WTC11 (cell line): ENCODE measurements around the gene RTP1. TPM values are rescaled to one million over a fixed set of nuclear protein-coding genes. Genes with fewer than 3 reads are reported as not detected.

Experiments used
- ATAC-seq: fragments of 200-7000 bp; cut with Tn5 transposase; 2 replicates; pipeline ENCODE4 v1.10.0; 2021; ENCODE audit warnings: mild to moderate bottlenecking, moderate library complexity
- CTCF ChIA-PET: fragments of 300-600 bp; sonication (Branson Sonifier 250); formaldehyde crosslinking; loops from one replicate; lab custom pipeline; 2021; ENCODE audit warnings: antibody characterized with exemption; lab: Charles Lee
- POLR2A ChIA-PET: fragments of 350-600 bp; sonication (Branson Sonifier 250); formaldehyde crosslinking; loops from one replicate; lab custom pipeline; 2021; ENCODE audit warnings: antibody characterized with exemption; lab: Charles Lee
- DNase-seq: peaks from one replicate; pipeline ENCODE4 v3.0.0; 2021; ENCODE audit warnings: low spot score
- H3K27ac Mint-ChIP-seq: 2 replicates; pipeline ENCODE4 v1.8.0; 2021; ENCODE audit warnings: mixed read lengths
- H3K27me3 Mint-ChIP-seq: 2 replicates; pipeline ENCODE4 v1.8.0; 2021; ENCODE audit warnings: low read depth, mild to moderate bottlenecking, moderate library complexity, mixed read lengths
- H3K36me3 Mint-ChIP-seq: 2 replicates; pipeline ENCODE4 v1.8.0; 2021; ENCODE audit warnings: mixed read lengths
- H3K4me1 Mint-ChIP-seq: 2 replicates; pipeline ENCODE4 v1.8.0; 2022; ENCODE audit warnings: mixed read lengths
- H3K4me3 Mint-ChIP-seq: 2 replicates; pipeline ENCODE4 v1.8.0; 2021; ENCODE audit warnings: mild to moderate bottlenecking, moderate library complexity, mixed read lengths
- H3K9me3 Mint-ChIP-seq: 2 replicates; pipeline ENCODE4 v1.8.0; 2021; ENCODE audit warnings: mixed read lengths
- CREM ChIP-seq: sonication (generic); formaldehyde crosslinking; IDR thresholded peaks from 2 replicates; pipeline ENCODE4 v1.8.1; 2022; ENCODE audit warnings: mild to moderate bottlenecking, missing genetic modification reagents, moderate library complexity
- ESRRA ChIP-seq: sonication (generic); formaldehyde crosslinking; IDR thresholded peaks from 2 replicates; pipeline ENCODE4 v1.8.1; 2022; ENCODE audit warnings: mild to moderate bottlenecking, missing genetic modification reagents, borderline replicate concordance
- FOXJ3 ChIP-seq: sonication (generic); formaldehyde crosslinking; IDR thresholded peaks from 2 replicates; pipeline ENCODE4 v1.9.0; 2021; ENCODE audit warnings: missing genetic modification reagents, mild to moderate bottlenecking, borderline replicate concordance
- FOXP1 ChIP-seq: sonication (generic); formaldehyde crosslinking; IDR thresholded peaks from 2 replicates; pipeline ENCODE4 v1.8.0; 2022; ENCODE audit warnings: missing genetic modification reagents, mild to moderate bottlenecking, moderate library complexity, borderline replicate concordance
- GTF2I ChIP-seq: fragments of 250-450 bp; sonication (Bioruptor Pico); conservative IDR thresholded peaks from 2 replicates; pipeline ENCODE4 v1.4.0; 2021; ENCODE audit warnings: mild to moderate bottlenecking
- IRF2 ChIP-seq: sonication (generic); formaldehyde crosslinking; IDR thresholded peaks from 2 replicates; pipeline ENCODE4 v1.8.0; 2022; ENCODE audit warnings: low read depth, missing genetic modification reagents, borderline replicate concordance
- KAT7 ChIP-seq: sonication (generic); formaldehyde crosslinking; IDR thresholded peaks from 2 replicates; pipeline ENCODE4 v1.8.1; 2023; ENCODE audit warnings: missing genetic modification reagents, mild to moderate bottlenecking, borderline replicate concordance
- NFATC4 ChIP-seq: fragments of 250-450 bp; sonication (Bioruptor Pico); IDR thresholded peaks from 2 replicates; pipeline ENCODE4 v1.9.0; 2021; ENCODE audit warnings: mild to moderate bottlenecking
- NR1H2 ChIP-seq: sonication (generic); formaldehyde crosslinking; IDR thresholded peaks from 2 replicates; pipeline ENCODE4 v1.9.0; 2021; ENCODE audit warnings: mild to moderate bottlenecking, moderate library complexity, missing genetic modification reagents
- TCF7 ChIP-seq: sonication (generic); formaldehyde crosslinking; IDR thresholded peaks from 2 replicates; pipeline ENCODE4 v1.8.0; 2022; ENCODE audit warnings: mild to moderate bottlenecking, low read depth, missing genetic modification reagents, moderate library complexity
- TEAD1 ChIP-seq: sonication (generic); formaldehyde crosslinking; IDR thresholded peaks from 2 replicates; pipeline ENCODE4 v1.8.0; 2022; ENCODE audit warnings: mild to moderate bottlenecking, missing genetic modification reagents
- ZNF423 ChIP-seq: fragments of 250-450 bp; sonication (Bioruptor Pico); IDR thresholded peaks from 2 replicates; pipeline ENCODE4 v2.1.2; 2022; ENCODE audit warnings: mild to moderate bottlenecking, moderate library complexity
- total RNA-seq: library from RNA; stranded (reverse); gene quantifications from 3 replicates; pipeline ENCODE4 v1.2.3, GENCODE V29; 2021
- TF ChIP-seq, protein P1 (sequence below): fragments of 250-450 bp; sonication (Bioruptor Pico); IDR thresholded peaks from 2 replicates; pipeline ENCODE4 v1.9.0; 2021; ENCODE audit warnings: mild to moderate bottlenecking
- TF ChIP-seq, protein P2 (sequence below): fragments of 250-450 bp; sonication (Bioruptor Pico); IDR thresholded peaks from 2 replicates; pipeline ENCODE4 v2.1.2; 2022; ENCODE audit warnings: mild to moderate bottlenecking, moderate library complexity
- TF ChIP-seq, protein P3 (sequence below): fragments of 250-450 bp; sonication (Bioruptor Pico); IDR thresholded peaks from 2 replicates; pipeline ENCODE4 v1.9.0; 2021; ENCODE audit warnings: moderate library complexity, mild to moderate bottlenecking, inconsistent platforms, borderline replicate concordance
- TF ChIP-seq, protein P4 (sequence below): sonication (generic); formaldehyde crosslinking; IDR thresholded peaks from 2 replicates; pipeline ENCODE4 v1.8.0; 2022; ENCODE audit warnings: mild to moderate bottlenecking, missing genetic modification reagents
- TF ChIP-seq, protein P5 (sequence below): sonication (generic); formaldehyde crosslinking; IDR thresholded peaks from 2 replicates; pipeline ENCODE4 v1.8.1; 2023; ENCODE audit warnings: mild to moderate bottlenecking, missing genetic modification reagents
- TF ChIP-seq, protein P6 (sequence below): sonication (generic); formaldehyde crosslinking; IDR thresholded peaks from 2 replicates; pipeline ENCODE4 v1.8.0; 2022; ENCODE audit warnings: mild to moderate bottlenecking, missing genetic modification reagents
- TF ChIP-seq, protein P7 (sequence below): fragments of 250-450 bp; sonication (Bioruptor Pico); IDR thresholded peaks from 2 replicates; pipeline ENCODE4 v1.8.0; 2021; ENCODE audit warnings: mild to moderate bottlenecking

The RTP1 gene
- total RNA-seq, 1 experiment from 2014 or later: 5.6 TPM

DNA sequence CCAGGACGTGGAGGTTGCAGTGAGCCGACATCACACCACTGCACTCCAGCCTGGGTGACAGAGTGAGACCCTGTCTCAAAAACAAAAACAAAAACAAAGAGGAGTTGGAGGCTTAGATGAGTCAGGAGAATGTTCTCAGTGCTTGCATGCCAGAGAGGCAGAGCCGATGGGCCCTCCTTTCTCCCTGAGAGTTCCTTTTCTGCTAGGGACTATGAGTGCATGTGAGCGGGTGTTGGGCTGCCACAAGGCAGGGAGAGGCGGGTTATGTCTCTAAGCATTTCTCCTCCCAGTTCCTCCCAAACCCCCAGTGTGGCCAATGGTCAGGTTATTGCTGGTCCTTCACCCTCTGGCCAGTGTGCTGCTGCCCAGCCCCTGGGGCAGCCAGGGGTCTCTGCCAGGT is 45.1 kb downstream of the RTP1 start:
- no peak for ATAC-seq
- DNase-seq: no peak
- Mint-ChIP-seq H3K27ac (no peak overlapping the region), H3K27me3 (peaks cover 3% of the 10 kb centered on the region), H3K36me3 (peaks cover 5% of the 10 kb centered on the region), H3K4me3 (no peak overlapping the region), H3K9me3 (peaks cover 18% of the 10 kb centered on the region), H3K4me1 (peaks cover 4% of the 10 kb centered on the region)
- POLR2A ChIA-PET: no interaction called here
- CTCF ChIA-PET: interaction anchor here (1.1 kb wide), 1 partner anchor 36 kb away, joined by 3 read pairs; no protein-coding TSS in a partner anchor
- TF ChIP-seq ESRRA (CRISPR knock-in tag) (no peak), CREM (CRISPR knock-in tag) (no peak), KAT7 (no peak), NR1H2 (no peak), TCF7 (CRISPR knock-in tag) (no peak)
- TF ChIP-seq, protein P1, sequence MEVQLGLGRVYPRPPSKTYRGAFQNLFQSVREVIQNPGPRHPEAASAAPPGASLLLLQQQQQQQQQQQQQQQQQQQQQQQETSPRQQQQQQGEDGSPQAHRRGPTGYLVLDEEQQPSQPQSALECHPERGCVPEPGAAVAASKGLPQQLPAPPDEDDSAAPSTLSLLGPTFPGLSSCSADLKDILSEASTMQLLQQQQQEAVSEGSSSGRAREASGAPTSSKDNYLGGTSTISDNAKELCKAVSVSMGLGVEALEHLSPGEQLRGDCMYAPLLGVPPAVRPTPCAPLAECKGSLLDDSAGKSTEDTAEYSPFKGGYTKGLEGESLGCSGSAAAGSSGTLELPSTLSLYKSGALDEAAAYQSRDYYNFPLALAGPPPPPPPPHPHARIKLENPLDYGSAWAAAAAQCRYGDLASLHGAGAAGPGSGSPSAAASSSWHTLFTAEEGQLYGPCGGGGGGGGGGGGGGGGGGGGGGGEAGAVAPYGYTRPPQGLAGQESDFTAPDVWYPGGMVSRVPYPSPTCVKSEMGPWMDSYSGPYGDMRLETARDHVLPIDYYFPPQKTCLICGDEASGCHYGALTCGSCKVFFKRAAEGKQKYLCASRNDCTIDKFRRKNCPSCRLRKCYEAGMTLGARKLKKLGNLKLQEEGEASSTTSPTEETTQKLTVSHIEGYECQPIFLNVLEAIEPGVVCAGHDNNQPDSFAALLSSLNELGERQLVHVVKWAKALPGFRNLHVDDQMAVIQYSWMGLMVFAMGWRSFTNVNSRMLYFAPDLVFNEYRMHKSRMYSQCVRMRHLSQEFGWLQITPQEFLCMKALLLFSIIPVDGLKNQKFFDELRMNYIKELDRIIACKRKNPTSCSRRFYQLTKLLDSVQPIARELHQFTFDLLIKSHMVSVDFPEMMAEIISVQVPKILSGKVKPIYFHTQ: no peak
- TF ChIP-seq, protein P2, sequence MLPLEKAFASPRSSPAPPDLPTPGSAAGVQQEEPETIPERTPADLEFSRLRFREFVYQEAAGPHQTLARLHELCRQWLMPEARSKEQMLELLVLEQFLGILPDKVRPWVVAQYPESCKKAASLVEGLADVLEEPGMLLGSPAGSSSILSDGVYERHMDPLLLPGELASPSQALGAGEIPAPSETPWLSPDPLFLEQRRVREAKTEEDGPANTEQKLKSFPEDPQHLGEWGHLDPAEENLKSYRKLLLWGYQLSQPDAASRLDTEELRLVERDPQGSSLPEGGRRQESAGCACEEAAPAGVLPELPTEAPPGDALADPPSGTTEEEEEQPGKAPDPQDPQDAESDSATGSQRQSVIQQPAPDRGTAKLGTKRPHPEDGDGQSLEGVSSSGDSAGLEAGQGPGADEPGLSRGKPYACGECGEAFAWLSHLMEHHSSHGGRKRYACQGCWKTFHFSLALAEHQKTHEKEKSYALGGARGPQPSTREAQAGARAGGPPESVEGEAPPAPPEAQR: no peak
- TF ChIP-seq, protein P3, sequence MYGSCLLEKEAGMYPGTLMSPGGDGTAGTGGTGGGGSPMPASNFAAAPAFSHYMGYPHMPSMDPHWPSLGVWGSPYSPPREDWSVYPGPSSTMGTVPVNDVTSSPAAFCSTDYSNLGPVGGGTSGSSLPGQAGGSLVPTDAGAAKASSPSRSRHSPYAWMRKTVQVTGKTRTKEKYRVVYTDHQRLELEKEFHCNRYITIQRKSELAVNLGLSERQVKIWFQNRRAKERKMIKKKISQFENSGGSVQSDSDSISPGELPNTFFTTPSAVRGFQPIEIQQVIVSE: no peak
- TF ChIP-seq, protein P4, sequence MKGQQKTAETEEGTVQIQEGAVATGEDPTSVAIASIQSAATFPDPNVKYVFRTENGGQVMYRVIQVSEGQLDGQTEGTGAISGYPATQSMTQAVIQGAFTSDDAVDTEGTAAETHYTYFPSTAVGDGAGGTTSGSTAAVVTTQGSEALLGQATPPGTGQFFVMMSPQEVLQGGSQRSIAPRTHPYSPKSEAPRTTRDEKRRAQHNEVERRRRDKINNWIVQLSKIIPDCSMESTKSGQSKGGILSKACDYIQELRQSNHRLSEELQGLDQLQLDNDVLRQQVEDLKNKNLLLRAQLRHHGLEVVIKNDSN (CRISPR knock-in tag): no peak

DNA sequence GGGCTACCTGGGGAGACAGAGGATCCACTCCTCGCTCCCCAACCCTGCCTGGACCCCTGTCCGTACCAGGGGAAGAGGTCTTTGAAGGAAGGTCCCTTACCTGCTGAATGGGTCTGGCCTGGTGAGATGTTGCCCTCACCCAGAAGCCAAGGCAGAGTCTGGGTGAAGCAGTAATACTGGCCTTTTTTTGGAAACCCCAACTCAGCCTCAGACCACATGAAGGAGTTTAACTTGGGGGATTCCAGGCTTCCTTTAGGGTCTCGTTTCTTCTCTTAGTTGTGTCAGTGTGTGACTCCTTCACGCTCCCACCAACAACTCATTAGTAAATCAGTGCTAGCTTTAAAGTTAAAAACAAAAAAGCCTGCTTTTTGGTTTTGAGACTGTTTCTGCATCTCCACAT is 45.6 kb downstream of the RTP1 start:
- CTCF ChIA-PET: interaction anchor here (0.8 to 1.1 kb wide), 3 partner anchors 36 to 76 kb away, joined by 3 to 4 read pairs (median 3); no protein-coding TSS in a partner anchor
- peaks cover 5% of the 10 kb centered on the region for H3K36me3 Mint-ChIP-seq
- peaks cover 5% of the 10 kb centered on the region for H3K4me1 Mint-ChIP-seq
- peaks cover 17% of the 10 kb centered on the region for H3K9me3 Mint-ChIP-seq
- H3K27ac Mint-ChIP-seq: no peak overlapping the region
- DNase-seq (no peak), ATAC-seq (no peak)
- no peak overlapping the region for H3K4me3 Mint-ChIP-seq
- H3K27me3 Mint-ChIP-seq: peaks cover 3% of the 10 kb centered on the region
- POLR2A ChIA-PET: no interaction called here
- TF ChIP-seq, protein P3: no peak
- TF ChIP-seq, protein P5, sequence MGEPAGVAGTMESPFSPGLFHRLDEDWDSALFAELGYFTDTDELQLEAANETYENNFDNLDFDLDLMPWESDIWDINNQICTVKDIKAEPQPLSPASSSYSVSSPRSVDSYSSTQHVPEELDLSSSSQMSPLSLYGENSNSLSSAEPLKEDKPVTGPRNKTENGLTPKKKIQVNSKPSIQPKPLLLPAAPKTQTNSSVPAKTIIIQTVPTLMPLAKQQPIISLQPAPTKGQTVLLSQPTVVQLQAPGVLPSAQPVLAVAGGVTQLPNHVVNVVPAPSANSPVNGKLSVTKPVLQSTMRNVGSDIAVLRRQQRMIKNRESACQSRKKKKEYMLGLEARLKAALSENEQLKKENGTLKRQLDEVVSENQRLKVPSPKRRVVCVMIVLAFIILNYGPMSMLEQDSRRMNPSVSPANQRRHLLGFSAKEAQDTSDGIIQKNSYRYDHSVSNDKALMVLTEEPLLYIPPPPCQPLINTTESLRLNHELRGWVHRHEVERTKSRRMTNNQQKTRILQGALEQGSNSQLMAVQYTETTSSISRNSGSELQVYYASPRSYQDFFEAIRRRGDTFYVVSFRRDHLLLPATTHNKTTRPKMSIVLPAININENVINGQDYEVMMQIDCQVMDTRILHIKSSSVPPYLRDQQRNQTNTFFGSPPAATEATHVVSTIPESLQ (CRISPR knock-in tag): no peak
- TF ChIP-seq GTF2I (CRISPR knock-in tag) (no peak), NFATC4 (CRISPR knock-in tag) (no peak), IRF2 (CRISPR knock-in tag) (no peak), FOXJ3 (CRISPR knock-in tag) (no peak), FOXP1 (no peak), TEAD1 (CRISPR knock-in tag) (no peak), ZNF423 (CRISPR knock-in tag) (no peak)
- TF ChIP-seq, protein P6, sequence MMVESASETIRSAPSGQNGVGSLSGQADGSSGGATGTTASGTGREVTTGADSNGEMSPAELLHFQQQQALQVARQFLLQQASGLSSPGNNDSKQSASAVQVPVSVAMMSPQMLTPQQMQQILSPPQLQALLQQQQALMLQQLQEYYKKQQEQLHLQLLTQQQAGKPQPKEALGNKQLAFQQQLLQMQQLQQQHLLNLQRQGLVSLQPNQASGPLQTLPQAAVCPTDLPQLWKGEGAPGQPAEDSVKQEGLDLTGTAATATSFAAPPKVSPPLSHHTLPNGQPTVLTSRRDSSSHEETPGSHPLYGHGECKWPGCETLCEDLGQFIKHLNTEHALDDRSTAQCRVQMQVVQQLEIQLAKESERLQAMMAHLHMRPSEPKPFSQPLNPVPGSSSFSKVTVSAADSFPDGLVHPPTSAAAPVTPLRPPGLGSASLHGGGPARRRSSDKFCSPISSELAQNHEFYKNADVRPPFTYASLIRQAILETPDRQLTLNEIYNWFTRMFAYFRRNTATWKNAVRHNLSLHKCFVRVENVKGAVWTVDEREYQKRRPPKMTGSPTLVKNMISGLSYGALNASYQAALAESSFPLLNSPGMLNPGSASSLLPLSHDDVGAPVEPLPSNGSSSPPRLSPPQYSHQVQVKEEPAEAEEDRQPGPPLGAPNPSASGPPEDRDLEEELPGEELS (CRISPR knock-in tag): no peak
- TF ChIP-seq, protein P2: no peak
- TF ChIP-seq, protein P7, sequence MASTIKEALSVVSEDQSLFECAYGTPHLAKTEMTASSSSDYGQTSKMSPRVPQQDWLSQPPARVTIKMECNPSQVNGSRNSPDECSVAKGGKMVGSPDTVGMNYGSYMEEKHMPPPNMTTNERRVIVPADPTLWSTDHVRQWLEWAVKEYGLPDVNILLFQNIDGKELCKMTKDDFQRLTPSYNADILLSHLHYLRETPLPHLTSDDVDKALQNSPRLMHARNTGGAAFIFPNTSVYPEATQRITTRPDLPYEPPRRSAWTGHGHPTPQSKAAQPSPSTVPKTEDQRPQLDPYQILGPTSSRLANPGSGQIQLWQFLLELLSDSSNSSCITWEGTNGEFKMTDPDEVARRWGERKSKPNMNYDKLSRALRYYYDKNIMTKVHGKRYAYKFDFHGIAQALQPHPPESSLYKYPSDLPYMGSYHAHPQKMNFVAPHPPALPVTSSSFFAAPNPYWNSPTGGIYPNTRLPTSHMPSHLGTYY (CRISPR knock-in tag): no peak
